H1 (cell line): ENCODE measurements around the gene JPH2. TPM values are rescaled to one million over a fixed set of nuclear protein-coding genes. Genes with fewer than 3 reads are reported as not detected.

Experiments
- ASH2L ChIP-seq: fragments of 200-600, 300-600 bp; sonication (generic); IDR thresholded peaks from one replicate; pipeline ENCODE4 v1.7.1; 2017; ENCODE audit warnings: low read length
- ATF2 ChIP-seq: IDR thresholded peaks from 2 replicates; pipeline ENCODE4 v1.6.1; 2012; ENCODE audit warnings: low read length, inconsistent platforms
- CBX5 ChIP-seq: fragments of 300-800, 300-1000 bp; sonication (generic); IDR thresholded peaks from 2 replicates; pipeline ENCODE4 v1.7.1; 2016; ENCODE audit warnings: antibody characterized with exemption, low read length, low read depth
- EGR1 ChIP-seq: IDR thresholded peaks from 2 replicates; pipeline ENCODE4 v1.6.1; 2011; ENCODE audit warnings: low read depth, low read length, borderline replicate concordance
- EP300 ChIP-seq, 2 experiments: IDR thresholded peaks; 1 replicate in 1 of 2; 2 replicates in 1 of 2; pipeline ENCODE4 v1.6.1; 2011 to 2012; ENCODE audit warnings: low read depth in 2 of 2, low read length in 2 of 2, mild to moderate bottlenecking in 2 of 2, borderline replicate concordance in 1 of 2, inconsistent platforms in 1 of 2, moderate library complexity in 1 of 2
- KDM1A ChIP-seq: fragments of 200-600, 300-600 bp; sonication (generic); IDR thresholded peaks from 2 replicates; pipeline ENCODE4 v1.7.1; 2016; ENCODE audit warnings: mild to moderate bottlenecking, low read length, borderline replicate concordance
- POLR2AphosphoS5 ChIP-seq: IDR thresholded peaks from 2 replicates; pipeline ENCODE4 v1.6.1; 2011; ENCODE audit warnings: low read depth, low read length
- SIX5 ChIP-seq: IDR thresholded peaks from 2 replicates; pipeline ENCODE4 v1.6.1; 2011; ENCODE audit warnings: mild to moderate bottlenecking, low read depth, low read length
- SUZ12 ChIP-seq: fragments of 200-600 bp; sonication (generic); IDR thresholded peaks from 2 replicates; pipeline ENCODE4 v1.6.1; 2012; ENCODE audit warnings: mild to moderate bottlenecking, inconsistent platforms, low read length, moderate library complexity, mixed read lengths
- TAF7 ChIP-seq: optimal IDR thresholded peaks from 2 replicates; pipeline ENCODE3; 2011; ENCODE audit warnings: low read depth, mild to moderate bottlenecking, inconsistent platforms, low read length, moderate library complexity, borderline replicate concordance
- TCF12 ChIP-seq: IDR thresholded peaks from 2 replicates; pipeline ENCODE4 v1.6.1; 2011; ENCODE audit warnings: low read depth, mild to moderate bottlenecking, low read length
- polyA plus RNA-seq, 7 experiments: library from polyadenylated mRNA; depleted of rRNA in 3 of 7; stranded (reverse) in 5 of 7; unstranded in 2 of 7; fragments of >200 nt in 5 of 7; fragments of 200-250 nt in 2 of 7; gene quantifications; 1 replicate in 5 of 7; 2 replicates in 1 of 7; 4 replicates in 1 of 7; pipeline versions ENCODE4 v1.2.1 to v1.2.3, GENCODE V29; 2011 to 2013; ENCODE audit warnings: missing spikeins in 2 of 7, mixed read lengths in 2 of 7
- total RNA-seq: library from RNA; stranded (reverse); fragmentation: NEBNext Ultra II Directional; extraction: Animal tissue kit (Norgen Biotek cat#: 25700); gene quantifications from 2 replicates; pipeline ENCODE4 v1.2.1, GENCODE V29; 2021

The JPH2 gene
- total and polyA plus RNA-seq, 2 of the 8 experiments (the other 6 are each of a cell fraction or from before 2014, with no cell fraction given) = 0.59 to 1.3 TPM

GRCh38 chr20:44209686-44210405 is 22.9 kb upstream of the JPH2 start (continued):
- TF ChIP-seq CBX5 (no peak), SUZ12 (no peak), SIX5 (no peak), ATF2 (no peak), TCF12 (no peak), ASH2L (peak; percentile 46), EP300 (IDR thresholded peaks at IDR 0.05; ENCODE audit: borderline replicate concordance in 1 of 2, low read depth in 2 of 2, low read length in 2 of 2) (no peak), EGR1 (no peak), POLR2AphosphoS5 (no peak), TAF7 (peak; percentile 74), KDM1A (no peak)
